HG03521 (cell line): Measurements from ENCODE around the gene METTL27.
"Not testable (repeated sequence)": the region's sequence is repeated elsewhere in the genome, so short reads cannot be mapped to it uniquely, and the experiment has no call there.

Experiments used
- ATAC-seq: cut with Tn5 transposase; IDR thresholded peaks from one replicate; pipeline ENCODE4 v1.9.1; 2021; ENCODE audit warnings: mild to moderate bottlenecking, moderate library complexity; ENCODE audit not compliant: unreplicated experiment

Gene METTL27

GRCh38 chr7:73821597-73822285 is 20.6 kb downstream of the METTL27 start:
- ATAC-seq, result not testable (repeated sequence)

- no peak for ATAC-seq
Measured at GRCh38 chr7:73820013-73820412, 22.3 kb downstream of the METTL27 start.

- ATAC-seq, result no peak
Measured at GRCh38 chr7:73817121-73817520, 25.2 kb downstream of the METTL27 start.

DNA sequence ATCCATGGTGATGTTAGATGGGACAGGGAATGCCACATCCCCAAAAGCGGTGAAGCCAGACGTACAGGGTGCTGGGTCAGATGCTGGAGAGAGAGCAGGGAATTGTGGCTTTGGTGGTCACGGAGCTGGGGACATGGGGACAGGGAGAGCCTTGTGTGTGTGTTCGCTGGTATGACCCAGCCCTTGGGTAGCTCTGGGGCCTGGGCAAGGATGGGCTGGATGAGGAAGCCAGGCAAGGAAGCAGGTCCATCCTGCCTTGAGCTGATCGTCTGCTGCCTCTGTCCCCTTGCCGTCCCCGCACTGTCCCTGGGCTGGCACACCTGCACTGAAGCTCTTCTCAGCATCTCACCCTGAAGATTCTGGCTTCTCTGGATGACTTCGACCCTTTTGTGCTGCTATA is 26.9 kb downstream of the METTL27 start:
- ATAC-seq, result no peak

- no peak for ATAC-seq
Measured at GRCh38 chr7:73812996-73813395, 29.3 kb downstream of the METTL27 start.

- ATAC-seq, result no peak
Measured at GRCh38 chr7:73811760-73812168, 30.6 kb downstream of the METTL27 start.

GRCh38 chr7:73810998-73811360 is 31.3 kb downstream of the METTL27 start:
- ATAC-seq, result no peak

DNA sequence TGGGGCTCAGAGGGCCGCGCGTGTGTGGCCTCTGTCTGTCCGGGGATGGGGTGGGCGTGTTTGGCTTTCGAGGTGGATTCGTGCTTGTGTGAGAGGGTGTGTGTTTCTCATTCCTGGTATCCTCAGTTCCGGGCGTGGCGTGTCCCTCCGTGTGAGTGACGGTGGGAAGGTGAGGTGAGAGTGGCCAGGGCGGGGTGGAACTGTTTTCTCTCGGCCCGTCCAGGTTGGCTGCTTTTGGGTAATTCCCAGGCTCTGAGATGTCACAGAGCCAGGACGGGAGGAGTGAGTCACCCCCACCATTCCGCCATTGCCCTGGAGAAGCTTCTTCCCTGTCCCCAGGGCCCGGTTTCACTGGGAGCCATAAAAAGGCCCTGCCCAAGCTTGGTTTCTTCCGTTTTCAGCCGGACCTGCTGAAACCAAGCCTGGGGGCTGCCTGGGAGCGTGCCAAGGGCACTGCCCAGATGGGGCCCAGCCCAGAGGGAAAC is 32.8 kb downstream of the METTL27 start:
- ATAC-seq, result no peak

- no peak for ATAC-seq
Measured at GRCh38 chr7:73802459-73802858, 39.9 kb downstream of the METTL27 start.

- no peak for ATAC-seq
Measured at GRCh38 chr7:73801577-73801976, 40.7 kb downstream of the METTL27 start.

DNA sequence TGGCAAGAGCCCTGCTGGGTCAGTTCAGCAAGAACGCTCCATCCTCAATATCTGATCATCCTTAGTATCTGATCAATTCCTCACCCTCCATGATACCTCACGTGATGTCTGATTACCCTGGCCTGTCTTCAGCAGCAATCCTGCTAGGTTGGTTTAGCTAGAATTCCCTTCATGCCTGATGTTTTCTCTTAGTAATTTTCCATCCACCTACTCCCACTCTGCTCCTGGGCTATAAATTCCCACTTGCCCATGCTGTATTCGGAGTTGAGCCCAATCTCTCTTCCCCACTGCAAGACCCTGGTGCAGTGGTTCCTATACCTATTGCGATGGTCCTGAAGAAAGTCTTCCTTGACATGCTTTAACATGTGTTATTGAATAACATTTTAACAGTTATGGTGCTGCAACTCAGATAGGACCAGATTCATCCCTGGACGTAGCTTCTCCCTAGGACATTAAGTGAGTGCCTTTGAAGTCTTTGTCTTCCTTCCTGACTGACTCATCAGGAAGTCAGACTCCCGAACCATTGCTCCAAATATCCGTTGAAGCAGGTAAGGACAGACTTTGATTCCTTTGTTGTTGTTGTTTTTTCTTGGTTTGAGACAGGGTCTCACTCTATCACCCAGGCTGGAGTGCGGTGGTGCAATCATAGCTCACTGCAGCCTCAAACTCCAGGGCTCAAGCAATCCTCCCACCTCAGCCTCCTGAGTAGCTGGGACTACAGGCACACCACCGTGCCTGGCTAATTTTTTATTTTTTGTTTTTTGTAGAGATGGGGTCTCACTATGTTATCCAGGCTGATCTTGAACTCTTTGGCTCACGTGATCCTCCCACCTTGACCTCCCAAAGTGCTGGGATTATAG is 42.8 kb downstream of the METTL27 start:
- ATAC-seq, result no peak

DNA sequence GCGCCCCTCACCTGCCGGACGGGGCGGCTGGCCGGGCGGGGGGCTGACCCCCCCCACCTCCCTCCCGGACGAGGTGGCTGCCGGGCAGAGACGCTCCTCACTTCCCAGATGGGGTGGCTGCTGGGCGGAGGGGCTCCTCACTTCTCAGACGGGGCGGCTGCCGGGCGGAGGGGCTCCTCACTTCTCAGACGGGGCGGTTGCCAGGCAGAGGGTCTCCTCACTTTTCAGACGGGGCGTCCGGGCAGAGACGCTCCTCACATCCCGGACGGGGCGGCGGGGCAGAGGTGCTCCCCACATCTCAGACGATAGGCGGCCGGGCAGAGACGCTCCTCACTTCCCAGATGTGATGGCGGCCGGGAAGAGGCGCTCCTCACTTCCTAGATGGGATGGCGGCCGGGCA is 45.1 kb downstream of the METTL27 start:
- ATAC-seq, result not testable (repeated sequence)

GRCh38 chr7:73796656-73797055 is 45.7 kb downstream of the METTL27 start:
- ATAC-seq, result not testable (repeated sequence)

DNA sequence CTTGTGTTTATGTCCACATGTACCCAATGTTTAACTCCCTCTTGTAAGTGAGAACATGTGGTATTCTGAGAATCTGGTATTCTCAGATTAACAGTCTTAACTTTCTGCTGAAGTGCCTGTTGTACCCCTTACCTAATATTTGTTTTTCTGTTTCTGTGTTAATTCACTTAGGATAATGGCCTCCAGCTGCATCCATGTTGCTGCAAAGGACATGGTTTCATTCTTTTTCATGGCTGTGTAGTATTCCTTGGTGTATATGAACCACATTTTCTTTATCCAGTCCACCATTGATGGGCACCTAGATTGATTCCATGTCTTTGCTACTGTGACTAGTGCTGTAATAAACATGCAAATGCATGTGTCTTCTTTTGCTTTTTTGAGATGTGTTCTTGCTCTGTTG is 47.1 kb downstream of the METTL27 start:
- ATAC-seq, result not testable (repeated sequence)

DNA sequence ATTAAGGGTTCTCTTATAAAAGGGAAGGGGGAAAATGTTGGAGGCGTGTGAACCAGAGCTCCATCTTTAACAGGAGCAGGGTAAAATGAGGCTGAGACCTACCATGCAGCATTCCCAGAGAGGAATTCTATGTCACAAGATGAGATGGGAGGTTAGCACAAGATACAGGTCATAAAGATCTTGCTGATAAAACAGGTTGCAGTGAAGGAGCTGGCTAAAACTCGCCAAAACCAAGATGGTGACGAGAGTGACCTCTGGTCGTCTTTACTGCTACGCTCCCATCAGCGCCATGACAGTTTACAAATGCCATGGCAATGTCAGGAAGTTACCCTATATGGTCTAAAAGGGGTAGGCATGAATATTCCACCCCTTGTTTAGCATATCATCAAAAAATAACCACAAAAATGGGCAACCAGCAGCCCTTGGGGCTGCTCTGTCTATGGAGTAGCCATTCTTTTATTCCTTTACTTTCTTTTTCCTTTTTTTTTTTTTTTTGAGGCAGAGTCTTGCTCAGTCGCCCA is 51.1 kb downstream of the METTL27 start:
- not testable (repeated sequence) for ATAC-seq

DNA sequence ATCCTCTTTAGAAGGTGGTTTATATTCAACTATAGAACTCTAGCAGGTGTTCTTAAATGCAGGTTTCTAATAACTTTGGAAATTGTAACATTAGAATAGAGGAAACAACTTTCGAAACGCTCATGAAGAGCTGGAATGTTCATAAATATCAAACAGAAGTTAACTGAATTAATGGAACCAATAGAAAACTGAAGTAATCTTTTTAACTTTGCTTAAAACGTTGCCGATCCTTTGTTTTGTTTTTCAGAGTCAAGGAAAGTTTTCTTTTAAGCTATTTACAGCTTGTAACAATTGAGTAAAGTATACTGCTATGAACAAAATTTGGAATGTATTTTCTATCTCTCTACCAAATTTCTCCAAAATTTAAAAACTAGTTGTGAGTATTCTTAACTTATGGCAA is 53.3 kb downstream of the METTL27 start:
- no peak for ATAC-seq

DNA sequence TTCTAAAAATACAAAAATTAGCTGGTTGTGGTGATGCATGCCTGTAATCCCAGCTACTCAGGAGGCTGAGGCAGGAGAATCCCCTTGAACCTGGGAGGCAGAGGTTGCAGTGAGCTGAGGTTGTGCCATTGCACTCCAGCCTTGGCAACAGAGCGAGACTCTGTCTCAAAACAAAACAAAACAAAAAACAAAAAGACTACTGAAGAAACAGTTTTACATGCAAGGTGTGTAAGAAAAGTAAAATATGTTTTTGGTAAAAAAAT is 54.6 kb downstream of the METTL27 start:
- not testable (repeated sequence) for ATAC-seq

DNA sequence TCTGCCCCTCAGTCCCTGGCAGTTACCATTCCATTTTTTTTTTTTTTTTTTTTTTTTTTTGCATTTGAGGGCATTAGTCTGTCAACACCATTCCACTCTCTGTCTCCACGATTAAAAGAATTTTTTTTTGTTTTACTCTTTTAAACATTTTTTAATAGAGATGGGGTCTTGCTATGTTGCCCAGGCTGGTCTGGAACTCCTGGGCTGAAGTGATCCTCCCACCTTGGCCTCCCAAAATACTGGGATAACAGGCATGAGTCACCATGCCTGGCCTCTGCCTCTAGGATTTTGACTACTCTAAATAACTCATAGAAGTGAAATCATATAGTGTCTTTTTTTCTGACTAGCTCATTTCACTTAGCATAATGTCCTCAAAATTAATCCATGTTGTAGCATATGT is 55.7 kb downstream of the METTL27 start:
- no peak for ATAC-seq
